Heart right ventricle (tissue), 16 donors: ENCODE results near the gene TGFB1I1. TPM values are rescaled to one million over a fixed set of nuclear protein-coding genes. Genes with fewer than 3 reads are reported as not detected.

ENCODE experiments used
- ATAC-seq, 8 donors: fragments of 200-7000 bp; cut with Tn5 transposase; one replicate each; pipeline ENCODE4 v1.9.1; 2020; ENCODE audit warnings: mild to moderate bottlenecking in 8 of 8, moderate library complexity in 8 of 8, moderate number of reproducible peaks in 1 of 8
- DNase-seq, 2 donors: peaks; one replicate each; pipeline ENCODE4 v3.0.0-alpha.2; 2020
- H3K27ac ChIP-seq, 10 donors: fragments of 200-600 bp; sonication (generic) in 2 of 10; one replicate each; pipeline versions ENCODE4 v1.5.0 to v1.8.0; 2020 to 2022; ENCODE audit warnings: mild to moderate bottlenecking in 3 of 10
- H3K27me3 ChIP-seq, 7 donors: fragments of 200-600 bp; one replicate each; pipeline ENCODE4 v1.8.0; 2021 to 2022; ENCODE audit warnings: mild to moderate bottlenecking in 2 of 7
- H3K36me3 ChIP-seq, 9 donors: fragments of 200-600 bp; sonication (generic) in 1 of 9; one replicate each; pipeline versions ENCODE4 v1.5.0 to v1.8.0; 2020 to 2022; ENCODE audit warnings: mild to moderate bottlenecking in 2 of 9
- H3K4me1 ChIP-seq, 9 donors: fragments of 200-600 bp; sonication (generic) in 1 of 9; one replicate each; pipeline versions ENCODE4 v1.5.0 to v1.8.0; 2020 to 2022; ENCODE audit warnings: mild to moderate bottlenecking in 4 of 9
- H3K4me3 ChIP-seq, 10 donors: fragments of 200-600 bp; sonication (generic) in 2 of 10; one replicate each; pipeline versions ENCODE4 v1.5.0 to v1.8.0; 2020 to 2022; ENCODE audit warnings: mild to moderate bottlenecking in 7 of 10, moderate library complexity in 2 of 10
- H3K9me3 ChIP-seq, 11 donors: fragments of 200-600 bp in 10 of 11; sonication (generic) in 2 of 11; one replicate each; pipeline versions ENCODE4 v1.5.0 to v1.8.0; 2013 to 2022; ENCODE audit warnings: mild to moderate bottlenecking in 2 of 11, control low read depth in 1 of 11, moderate library complexity in 1 of 11
- CTCF ChIP-seq, 9 donors: fragments of 200-600 bp; sonication (generic) in 2 of 9; IDR thresholded peaks; one replicate each; pipeline versions ENCODE4 v1.5.0 to v1.8.0; 2021 to 2022; ENCODE audit warnings: antibody characterized with exemption in 9 of 9, mild to moderate bottlenecking in 5 of 9, moderate library complexity in 1 of 9
- WGBS, 2 donors: extraction: QIAGEN DNeasy Blood & Tissue Kit; methylation state at CpG; one replicate each; pipeline ENCODE4 v1.1.7; 2013; ENCODE audit warnings: inconsistent platforms in 1 of 2; 5-methylcytosine and 5-hydroxymethylcytosine counted together
- intact Hi-C, 10 donors: fragments of 100-400 bp; cut with DNase I; formaldehyde crosslinking; loops; one replicate each; pipeline versions ENCODE4 v1.11.1 to v1.14.2; 2022
- polyA plus RNA-seq, 2 donors: library from polyadenylated mRNA; stranded (reverse); fragments of 200-250 nt; gene quantifications; one replicate each; pipeline ENCODE4 v1.2.3, GENCODE V29; 2013
- total RNA-seq, 10 donors: library from RNA; stranded (reverse); fragmentation: NEBNext Ultra II Directional in 3 of 10; extraction: Animal tissue kit (Norgen Biotek cat#: 25700) in 3 of 10; gene quantifications; one replicate each; pipeline versions ENCODE4 v1.2.1 to v1.2.4, GENCODE V29; 2021 to 2023
- donor health status: Arrhythmogenic right ventricular cardiomyopathy.
- donor health status: ischemic (EF 13 %, LVEDD 7.1; RV severe dilation, severe dysfunction).
- donor health status: healthy with polysubstance abuse.
- donor health status: DM: no; HTN: yes; CAD: no.
- donor health status: DM: no; HTN: no; CAD: no.
- donor health status: ischemic (EF 25% LVEDD 6.9; RV normal size, moderate dysfunction).
- donor health status: ischemic (EF 25% LVEDD 5.7; RV mildly dilated, moderate dysfunction).
- donor health status: healthy.
- donor health status: DM: yes; HTN: yes; CAD: no.
- donor health status: Ischemic cardiomyopathy.
- donor health status: ischemic (EF 35%, LVEDD 5.7; RV mildly dilated, moderate dysfunction).
- donor health status: nonischemic (EF 11% LVEDD 7.7; RV severe dilation, severe dysfunction).
- donor health status: DM: yes; HTN: yes; CAD: no.
- donor health status: PGD.
- donor health status: ischemic (EF 29% LVEDD 5.4; RV normal size, mild dysfunction).
- donor health status: nonischemic (EF 23%, LVEDD 6.1; RV moderate dilation, normal function).

The TGFB1I1 gene
- total and polyA plus RNA-seq, 12 donors = 11.3 to 43.0 (median 18.1) TPM

- peak in 2 of 9 donors; percentile 26 to 30 for TF ChIP-seq CTCF (IDR thresholded peaks at IDR 0.05)
- no peaks in the 10 kb centered on the region for H3K9me3 ChIP-seq
- ATAC-seq (peak in 7 of 8 donors; percentile 0 to 10 (median 3)), DNase-seq (peak; percentile 59 to 62)
- no peaks in the 10 kb centered on the region for H3K27me3 ChIP-seq
- H3K27ac ChIP-seq = peak overlapping the region; percentile 95 to 100 (median 98)
- intact Hi-C loops = loop anchor here in 5 of 10 donors (2.0 to 10.0 kb wide), 7 partner anchors 51 to 501 kb away; partner anchors contain the start of genes FUS (in 3 of the 5), KAT8 (in 1 of the 5), RUSF1 (in 1 of the 5) and SETD1A (in 1 of the 5)
- peaks cover 11 to 63% (median 56%) of the 10 kb centered on the region in 9 donors for H3K4me1 ChIP-seq
- H3K4me3 ChIP-seq = peak overlapping the region; percentile 37 to 90 (median 75)
- H3K36me3 ChIP-seq = peaks cover 0 to 22% (median 11%) of the 10 kb centered on the region in 9 donors
- 1 to 3% methylated on average over 42 of the region's 42 CpGs for WGBS, 2 donors
These were observed 13.7 kb upstream of the TGFB1I1 start for GRCh38 chr16:31458073-31458843.

- intact Hi-C loops = loop anchor here in 5 of 10 donors (1.0 to 10.0 kb wide), 8 partner anchors 50 to 502 kb away; partner anchors contain the start of genes FUS (in 3 of the 5), KAT8 (in 1 of the 5), RUSF1 (in 1 of the 5) and SETD1A (in 1 of the 5)
These were observed 12.9 kb upstream of the TGFB1I1 start, which contains the start of gene ARMC5 for GRCh38 chr16:31458844-31459686. TSS of gene ARMC5 (plus strand) at chr16:31459501. CDS start at chr16:31459525, 24 bp downstream.

GRCh38 chr16:31459687-31460581, 12.0 kb upstream of the TGFB1I1 start:
- 2 to 3% methylated on average over 53 to 61 of the region's 61 CpGs for WGBS, 2 donors
- H3K4me3 ChIP-seq = peak overlapping the region; percentile 37 to 90 (median 75)
- no peaks in the 10 kb centered on the region for H3K9me3 ChIP-seq
- peak overlapping the region; percentile 95 to 100 (median 98) for H3K27ac ChIP-seq
- no peak for TF ChIP-seq CTCF (IDR thresholded peaks at IDR 0.05)
- DNase-seq (peak; percentile 100), ATAC-seq (peak; percentile 88 to 95 (median 92))
- H3K36me3 ChIP-seq = peaks cover 0 to 39% (median 22%) of the 10 kb centered on the region in 9 donors
- intact Hi-C loops = loop anchor here in 7 of 10 donors (1.0 to 10.0 kb wide), 11 partner anchors 42 to 503 kb away; partner anchors contain the start of genes FUS (in 3 of the 7), ZNF267 (in 3 of the 7), RUSF1 (in 2 of the 7) and KAT8 (in 1 of the 7)
- H3K27me3 ChIP-seq = no peaks in the 10 kb centered on the region
- peaks cover 9 to 48% (median 43%) of the 10 kb centered on the region in 9 donors for H3K4me1 ChIP-seq

More at GRCh38 chr16:31458844-31459686, 12.9 kb upstream of the TGFB1I1 start, which contains the start of gene ARMC5:
- 0% methylated on average over 81 to 91 of the region's 91 CpGs for WGBS, 2 donors
- Histone ChIP-seq H3K36me3 (peaks cover 0 to 30% (median 16%) of the 10 kb centered on the region in 9 donors), H3K4me1 (peaks cover 10 to 55% (median 48%) of the 10 kb centered on the region in 9 donors), H3K27ac (peak within 1 kb of the TSS; percentile 95 to 100 (median 98)), H3K4me3 (peak within 1 kb of the TSS; percentile 37 to 90 (median 75)), H3K27me3 (no peaks in the 10 kb centered on the region), H3K9me3 (no peaks in the 10 kb centered on the region)
- DNase-seq = peak; percentile 97 to 98
- peak; percentile 19 to 83 (median 61) for TF ChIP-seq CTCF (IDR thresholded peaks at IDR 0.05)
- peak; percentile 87 to 93 (median 90) for ATAC-seq
